Measurements from ENCODE around the gene IQGAP3.

GRCh38 chr1:156523801-156524480 is 48.4 kb downstream of the IQGAP3 start:
- TF ChIP-seq, protein P1, sequence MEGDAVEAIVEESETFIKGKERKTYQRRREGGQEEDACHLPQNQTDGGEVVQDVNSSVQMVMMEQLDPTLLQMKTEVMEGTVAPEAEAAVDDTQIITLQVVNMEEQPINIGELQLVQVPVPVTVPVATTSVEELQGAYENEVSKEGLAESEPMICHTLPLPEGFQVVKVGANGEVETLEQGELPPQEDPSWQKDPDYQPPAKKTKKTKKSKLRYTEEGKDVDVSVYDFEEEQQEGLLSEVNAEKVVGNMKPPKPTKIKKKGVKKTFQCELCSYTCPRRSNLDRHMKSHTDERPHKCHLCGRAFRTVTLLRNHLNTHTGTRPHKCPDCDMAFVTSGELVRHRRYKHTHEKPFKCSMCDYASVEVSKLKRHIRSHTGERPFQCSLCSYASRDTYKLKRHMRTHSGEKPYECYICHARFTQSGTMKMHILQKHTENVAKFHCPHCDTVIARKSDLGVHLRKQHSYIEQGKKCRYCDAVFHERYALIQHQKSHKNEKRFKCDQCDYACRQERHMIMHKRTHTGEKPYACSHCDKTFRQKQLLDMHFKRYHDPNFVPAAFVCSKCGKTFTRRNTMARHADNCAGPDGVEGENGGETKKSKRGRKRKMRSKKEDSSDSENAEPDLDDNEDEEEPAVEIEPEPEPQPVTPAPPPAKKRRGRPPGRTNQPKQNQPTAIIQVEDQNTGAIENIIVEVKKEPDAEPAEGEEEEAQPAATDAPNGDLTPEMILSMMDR (IDR thresholded peaks at IDR 0.05; ENCODE audit: low read length) = no peak
- no peak for TF ChIP-seq EZH2 (optimal IDR thresholded peaks at IDR 0.05; ENCODE audit: low read depth, low read length)
